MCF 10A (cell line): Measurements from ENCODE around the gene AGPAT4. TPM values are rescaled to one million over a fixed set of nuclear protein-coding genes. Genes with fewer than 3 reads are reported as not detected.
A peak's percentile ranks its signal among the peaks of the same experiment; 100 is the strongest.

Source experiments
- BruUV-seq: library from RNA; stranded (reverse); fragments of 400-500 nt; replicated peaks from 2 replicates; lab custom pipeline; 2021; lab: Mats Ljungman, UMichigan
- CTCF ChIA-PET: fragments of 300-600 bp; sonication (Branson Sonifier 250); formaldehyde crosslinking; extraction: SDS; loops from one replicate; lab custom pipeline; 2021; ENCODE audit warnings: antibody characterized with exemption, inconsistent platforms; lab: Yijun Ruan, JAX
- POLR2A ChIA-PET: fragments of 300-600, 350-650 bp; sonication (Branson Sonifier 250); formaldehyde crosslinking; extraction: SDS; loops from one replicate; lab custom pipeline; 2020; ENCODE audit warnings: antibody characterized with exemption, inconsistent platforms; lab: Yijun Ruan, JAX
- DNase-seq: peaks from one replicate; pipeline ENCODE4 v3.0.0-alpha.2; 2018; ENCODE audit not compliant: unreplicated experiment
- H3K27ac Mint-ChIP-seq: one replicate; pipeline ENCODE4 v1.8.0; 2022; ENCODE audit warnings: mild to moderate bottlenecking, low read depth, mixed read lengths; ENCODE audit not compliant: unreplicated experiment
- H3K27me3 Mint-ChIP-seq: one replicate; pipeline ENCODE4 v1.8.0; 2022; ENCODE audit warnings: mixed read lengths; ENCODE audit not compliant: insufficient read depth, unreplicated experiment
- H3K36me3 Mint-ChIP-seq: one replicate; pipeline ENCODE4 v1.8.0; 2022; ENCODE audit warnings: mild to moderate bottlenecking, moderate library complexity, mixed read lengths; ENCODE audit not compliant: insufficient read depth, unreplicated experiment
- H3K4me1 Mint-ChIP-seq: one replicate; pipeline ENCODE4 v1.8.0; 2022; ENCODE audit warnings: mixed read lengths; ENCODE audit not compliant: insufficient read depth, unreplicated experiment
- H3K4me3 Mint-ChIP-seq: one replicate; pipeline ENCODE4 v1.8.0; 2022; ENCODE audit warnings: mild to moderate bottlenecking, moderate library complexity, mixed read lengths; ENCODE audit not compliant: unreplicated experiment
- H3K9me3 Mint-ChIP-seq: one replicate; pipeline ENCODE4 v1.8.0; 2022; ENCODE audit warnings: mixed read lengths; ENCODE audit not compliant: unreplicated experiment
- CTCF ChIP-seq: fragments of 200-600 bp; IDR thresholded peaks from one replicate; pipeline ENCODE4 v1.8.0; 2022; ENCODE audit warnings: antibody characterized with exemption, mild to moderate bottlenecking; ENCODE audit not compliant: unreplicated experiment
- intact Hi-C: fragments of 100-400 bp; cut with micrococcal nuclease; formaldehyde crosslinking; loops from 2 replicates; pipeline ENCODE4 v1.14.1; 2022
- total RNA-seq: library from RNA; stranded (reverse); gene quantifications from 2 replicates; pipeline ENCODE4 v1.2.3, GENCODE V29; 2022

AGPAT4 gene
- total RNA-seq, 1 experiment from 2014 or later, result 5.6 TPM

- CTCF ChIA-PET, result no interaction called here
- H3K27me3 Mint-ChIP-seq, result no peaks in the 10 kb centered on the region
- peaks cover 12% of the 10 kb centered on the region for H3K36me3 Mint-ChIP-seq
- H3K27ac Mint-ChIP-seq, result no peak overlapping the region
- H3K9me3 Mint-ChIP-seq, result no peaks in the 10 kb centered on the region
- H3K4me1 Mint-ChIP-seq, result peaks cover 7% of the 10 kb centered on the region
- no peak overlapping the region for H3K4me3 Mint-ChIP-seq
- no TSS peak for BruUV-seq
- intact Hi-C loops, result no loop called here
- peak; percentile 29 for DNase-seq
- no peak for TF ChIP-seq CTCF
- POLR2A ChIA-PET, result interaction anchor here (0.7 kb wide), 1 partner anchor 44 kb away, joined by 3 read pairs; no protein-coding TSS in a partner anchor
Measured at GRCh38 chr6:161238500-161238899, 35.4 kb downstream of the AGPAT4 start.

GRCh38 chr6:161238081-161238480, 35.8 kb downstream of the AGPAT4 start:
- no peak overlapping the region for H3K4me3 Mint-ChIP-seq
- BruUV-seq, result no TSS peak
- H3K27me3 Mint-ChIP-seq, result no peaks in the 10 kb centered on the region
- ChIA-PET CTCF (no interaction called here), POLR2A (no interaction called here)
- intact Hi-C loops, result no loop called here
- peaks cover 7% of the 10 kb centered on the region for H3K4me1 Mint-ChIP-seq
- no peaks in the 10 kb centered on the region for H3K9me3 Mint-ChIP-seq
- no peak for TF ChIP-seq CTCF
- DNase-seq, result no peak
- H3K27ac Mint-ChIP-seq, result no peak overlapping the region
- peaks cover 12% of the 10 kb centered on the region for H3K36me3 Mint-ChIP-seq

- no TSS peak for BruUV-seq
- CTCF ChIA-PET, result no interaction called here
- no peak for DNase-seq
- H3K9me3 Mint-ChIP-seq, result no peaks in the 10 kb centered on the region
- H3K27ac Mint-ChIP-seq, result no peak overlapping the region
- intact Hi-C loops, result no loop called here
- POLR2A ChIA-PET, result no interaction called here
- H3K4me3 Mint-ChIP-seq, result no peak overlapping the region
- H3K4me1 Mint-ChIP-seq, result peaks cover 7% of the 10 kb centered on the region
- TF ChIP-seq CTCF, result no peak
- no peaks in the 10 kb centered on the region for H3K27me3 Mint-ChIP-seq
- H3K36me3 Mint-ChIP-seq, result peaks cover 12% of the 10 kb centered on the region
Measured at GRCh38 chr6:161237176-161237575, 36.7 kb downstream of the AGPAT4 start.

- Mint-ChIP-seq H3K4me1 (peaks cover 7% of the 10 kb centered on the region), H3K4me3 (no peak overlapping the region), H3K27me3 (no peaks in the 10 kb centered on the region), H3K36me3 (peaks cover 12% of the 10 kb centered on the region), H3K27ac (no peak overlapping the region), H3K9me3 (no peaks in the 10 kb centered on the region)
- TF ChIP-seq CTCF, result no peak
- POLR2A ChIA-PET, result interaction anchor here (0.7 kb wide), 1 partner anchor 1307 kb away, joined by 3 read pairs; no protein-coding TSS in a partner anchor
- CTCF ChIA-PET, result no interaction called here
- BruUV-seq, result no TSS peak
- no peak for DNase-seq
- intact Hi-C loops, result no loop called here
Measured at GRCh38 chr6:161235776-161236633, 37.9 kb downstream of the AGPAT4 start.
